GM23338 (cell line): Measurements from ENCODE around the gene KCTD12. TPM values are rescaled to one million over a fixed set of nuclear protein-coding genes. Genes with fewer than 3 reads are reported as not detected.

Experiments
- ATAC-seq: fragments of 200-7000 bp; cut with Tn5 transposase; 3 replicates; pipeline ENCODE4 v1.9.1; 2020
- DNase-seq: peaks from one replicate; pipeline ENCODE4 v3.0.0-alpha.2; 2015; ENCODE audit warnings: low spot score
- H2AFZ ChIP-seq: fragments of 200-600 bp; sonication (generic); 2 replicates; pipeline ENCODE4 v1.8.0; 2016; ENCODE audit warnings: antibody characterized with exemption, mild to moderate bottlenecking, moderate library complexity
- H3F3A ChIP-seq: fragments of 200-600 bp; sonication (generic); replicated peaks from 2 replicates; pipeline ENCODE4 v1.8.0; 2017; ENCODE audit warnings: antibody characterized with exemption, mixed run types, low read depth
- H3K27ac ChIP-seq: fragments of 200-600 bp; sonication (generic); 2 replicates; pipeline ENCODE4 v1.6.1; 2016; ENCODE audit warnings: low read depth
- H3K27me3 ChIP-seq: fragments of 200-600 bp; sonication (generic); 2 replicates; pipeline ENCODE4 v1.8.0; 2016; ENCODE audit warnings: mild to moderate bottlenecking, mixed run types, moderate library complexity; ENCODE audit not compliant: insufficient read depth
- H3K36me3 ChIP-seq: fragments of 200-600 bp; sonication (generic); 2 replicates; pipeline ENCODE4 v1.8.0; 2016; ENCODE audit warnings: mild to moderate bottlenecking; ENCODE audit not compliant: insufficient read depth
- H3K4me1 ChIP-seq: fragments of 200-600 bp; sonication (generic); 2 replicates; pipeline ENCODE4 v1.8.0; 2016; ENCODE audit warnings: mild to moderate bottlenecking, moderate library complexity; ENCODE audit not compliant: insufficient read depth
- H3K4me2 ChIP-seq: fragments of 200-600 bp; sonication (generic); 2 replicates; pipeline ENCODE4 v1.7.1; 2017; ENCODE audit warnings: mixed run types
- H3K4me3 ChIP-seq: fragments of 200-600 bp; sonication (generic); 2 replicates; pipeline ENCODE4 v1.6.1; 2016; ENCODE audit warnings: mixed run types
- H3K79me2 ChIP-seq: fragments of 200-600 bp; sonication (generic); replicated peaks from 2 replicates; pipeline ENCODE4 v1.8.0; 2017; ENCODE audit warnings: mild to moderate bottlenecking; ENCODE audit not compliant: insufficient read depth
- H3K9me2 ChIP-seq: fragments of 200-600 bp; sonication (generic); 2 replicates; pipeline ENCODE4 v1.8.0; 2017; ENCODE audit not compliant: insufficient read depth
- H4K20me1 ChIP-seq: fragments of 200-600 bp; sonication (generic); replicated peaks from 2 replicates; pipeline ENCODE4 v1.8.0; 2017; ENCODE audit warnings: mild to moderate bottlenecking; ENCODE audit not compliant: insufficient read depth
- H3K27ac Mint-ChIP-seq: 2 replicates; pipeline ENCODE4 v1.8.0; 2020; ENCODE audit warnings: inconsistent platforms, mild to moderate bottlenecking, moderate library complexity, mixed read lengths
- H3K27me3 Mint-ChIP-seq: 3 replicates; pipeline ENCODE4 v1.8.0; 2022; ENCODE audit warnings: low read depth, mild to moderate bottlenecking, moderate library complexity, mixed read lengths, inconsistent platforms; ENCODE audit not compliant: insufficient read depth, poor library complexity
- H3K36me3 Mint-ChIP-seq: 3 replicates; pipeline ENCODE4 v1.8.0; 2021; ENCODE audit warnings: low read depth, mild to moderate bottlenecking, inconsistent platforms, moderate library complexity, mixed read lengths
- H3K4me1 Mint-ChIP-seq: 3 replicates; pipeline ENCODE4 v1.8.0; 2020; ENCODE audit warnings: mild to moderate bottlenecking, inconsistent platforms, mixed read lengths
- H3K4me3 Mint-ChIP-seq: 3 replicates; pipeline ENCODE4 v1.8.0; 2021; ENCODE audit warnings: moderate library complexity, mild to moderate bottlenecking, inconsistent platforms, mixed read lengths
- H3K9me3 Mint-ChIP-seq: 3 replicates; pipeline ENCODE4 v1.8.0; 2020; ENCODE audit warnings: moderate library complexity, mild to moderate bottlenecking, inconsistent platforms, mixed read lengths
- CREB1 ChIP-seq: fragments of 250-450 bp; sonication (Bioruptor Pico); IDR thresholded peaks from 2 replicates; pipeline ENCODE4 v1.5.0; 2020; ENCODE audit warnings: low read depth, mild to moderate bottlenecking, moderate library complexity
- POLR2AphosphoS5 ChIP-seq: IDR thresholded peaks from 2 replicates; pipeline ENCODE4 v1.6.1; 2016; ENCODE audit warnings: antibody characterized with exemption, low read depth
- STAT1 ChIP-seq: IDR thresholded peaks from one replicate; pipeline ENCODE4 v1.6.1; 2016; ENCODE audit warnings: antibody characterized with exemption; ENCODE audit not compliant: unreplicated experiment
- ZNF331 ChIP-seq: fragments of 250-450 bp; sonication (Bioruptor Pico); IDR thresholded peaks from 2 replicates; pipeline ENCODE4 v1.5.0; 2020; ENCODE audit warnings: low read depth, mild to moderate bottlenecking, moderate library complexity
- ZNF462 ChIP-seq: fragments of 250-450 bp; sonication (Bioruptor Pico); IDR thresholded peaks from 2 replicates; pipeline ENCODE4 v1.5.0; 2020; ENCODE audit warnings: mild to moderate bottlenecking, moderate library complexity
- polyA plus RNA-seq: library from polyadenylated mRNA; unstranded; fragments of >200 nt; fragmentation: Nextera tagmentation; extraction: Ambion mirVana; gene quantifications from 2 replicates; pipeline ENCODE4 v1.2.1, GENCODE V29; 2016
- total RNA-seq: library from RNA; depleted of rRNA; stranded (reverse); fragments of >200 nt; shearing (Covaris generic); gene quantifications from 2 replicates; pipeline ENCODE4 v1.2.3, GENCODE V29; 2014

The KCTD12 gene
- total and polyA plus RNA-seq, 2 experiments from 2014 or later, result 3.3 to 12.0 TPM

- TF ChIP-seq ZNF462 (CRISPR knock-in tag), result no peak
These were observed 32.7 kb downstream of the KCTD12 start (continued) for GRCh38 chr13:76853481-76853880.

DNA sequence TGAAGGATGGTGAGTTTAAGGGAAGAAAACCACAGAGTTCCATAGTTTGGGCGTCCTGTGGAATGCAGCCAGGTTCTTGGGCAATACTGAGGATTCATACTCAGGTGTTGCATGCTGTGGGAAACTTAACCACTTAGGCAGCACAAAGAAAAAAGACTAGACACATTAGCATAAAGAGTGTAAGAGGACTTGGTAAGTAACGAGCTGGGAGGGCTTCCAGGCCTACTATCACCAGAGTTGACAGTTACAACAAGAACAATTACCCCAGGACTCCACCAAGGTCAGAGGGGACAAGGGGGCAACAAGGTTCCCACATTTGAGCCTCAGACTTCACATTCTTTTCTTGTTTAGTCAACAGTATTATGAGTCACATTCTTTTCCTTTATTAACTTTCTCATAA lies 33.2 kb downstream of the KCTD12 start:
- Histone ChIP-seq H3F3A (no peaks in the 10 kb centered on the region), H3K79me2 (no peaks in the 10 kb centered on the region), H4K20me1 (no peaks in the 10 kb centered on the region), H3K27me3 (no peaks in the 10 kb centered on the region), H3K9me2 (0 out of 2 replicates have a peak, but pooled peaks cover 17% of the 10 kb centered on the region), H3K36me3 (no peaks in the 10 kb centered on the region), H2AFZ (no peak overlapping the region), H3K27ac (no peak overlapping the region), H3K4me2 (no peak overlapping the region), H3K4me1 (no peaks in the 10 kb centered on the region), H3K4me3 (no peak overlapping the region)
- no peaks in the 10 kb centered on the region for H3K36me3 Mint-ChIP-seq
- no peaks in the 10 kb centered on the region for H3K27me3 Mint-ChIP-seq
- H3K9me3 Mint-ChIP-seq, result no peaks in the 10 kb centered on the region; the same call in 2 of the 3 replicates
- ATAC-seq (no peak), DNase-seq (no peak)
- H3K4me3 Mint-ChIP-seq, result no peak overlapping the region
- no peaks in the 10 kb centered on the region for H3K4me1 Mint-ChIP-seq
- TF ChIP-seq STAT1 (no peak), CREB1 (CRISPR knock-in tag) (no peak), ZNF331 (CRISPR knock-in tag) (no peak), POLR2AphosphoS5 (no peak), ZNF462 (CRISPR knock-in tag) (no peak)
- no peak overlapping the region for H3K27ac Mint-ChIP-seq
